Measurements from ENCODE around the gene GTF3C1.

- TF ChIP-seq CTCF (IDR thresholded peaks at IDR 0.05; ENCODE audit: low read depth, low read length) = no peak
- no peak for TF ChIP-seq EZH2phosphoT487 (IDR thresholded peaks at IDR 0.05; ENCODE audit: low read depth)
These were observed 57.7 kb downstream of the GTF3C1 start for GRCh38 chr16:27491894-27492587.

Data from OCI-LY3 (cell line).